HepG2 (cell line): Measurements from ENCODE around the gene MRPL42.

Experiments
- CTCF ChIP-seq: sonication (generic); formaldehyde crosslinking; IDR thresholded peaks from 2 replicates; pipeline ENCODE4 v1.5.0; 2020; ENCODE audit warnings: mild to moderate bottlenecking, missing genetic modification reagents, moderate library complexity
- SMC3 ChIP-seq: IDR thresholded peaks from 2 replicates; pipeline ENCODE4 v1.6.1; 2011; ENCODE audit warnings: low read length, improper control_type of control experiment
- ZNF331 ChIP-seq: sonication (generic); formaldehyde crosslinking; IDR thresholded peaks from 2 replicates; pipeline ENCODE4 v1.4.0; 2020; ENCODE audit warnings: missing genetic modification reagents

GRCh38 chr12:93456077-93456476 lies 11.2 kb upstream of the MRPL42 start:
- TF ChIP-seq ZNF331 (CRISPR knock-in tag) (no peak), SMC3 (no peak), CTCF (CRISPR knock-in tag) (no peak)
